Thyroid gland (tissue), 4 donors: ENCODE measurements around the gene TTBK1. TPM values are rescaled to one million over a fixed set of nuclear protein-coding genes. Genes with fewer than 3 reads are reported as not detected.

ENCODE experiments used
- DNase-seq, 2 donors: peaks; one replicate each; pipeline ENCODE4 v3.0.0-alpha.2; 2019
- H3K27ac ChIP-seq, 3 donors: fragments of 200-600 bp; sonication (generic); 1 replicate in 2 of 3; 2 replicates in 1 of 3; pipeline ENCODE4 v1.5.1; 2016 to 2019; ENCODE audit warnings: mild to moderate bottlenecking in 1 of 3, moderate library complexity in 1 of 3
- H3K27me3 ChIP-seq: fragments of 200-600 bp; sonication (generic); one replicate; pipeline ENCODE4 v1.5.1; 2019
- H3K36me3 ChIP-seq, 2 donors: fragments of 200-600 bp; sonication (generic); one replicate each; pipeline ENCODE4 v1.5.1; 2016 to 2019
- H3K4me1 ChIP-seq, 2 donors: fragments of 200-600 bp; sonication (generic); one replicate each; pipeline ENCODE4 v1.5.1; 2017 to 2019
- H3K4me3 ChIP-seq, 3 donors: fragments of 200-600 bp; sonication (generic); replicated peaks in 1 of 3; 1 replicate in 2 of 3; 2 replicates in 1 of 3; pipeline ENCODE4 v1.5.1; 2016; ENCODE audit warnings: mild to moderate bottlenecking in 1 of 3
- H3K9me3 ChIP-seq: fragments of 200-600 bp; sonication (generic); one replicate; pipeline ENCODE4 v1.5.1; 2017
- CTCF ChIP-seq, 6 experiments: fragments of 200-600 bp in 3 of 6; fragments of 450-650 bp in 3 of 6; sonication (generic) in 3 of 6; IDR thresholded peaks; one replicate each; pipeline ENCODE4 v1.5.1; 2016 to 2019; ENCODE audit warnings: antibody characterized with exemption in 6 of 6, mild to moderate bottlenecking in 2 of 6, inconsistent platforms in 1 of 6, moderate library complexity in 1 of 6
- POLR2A ChIP-seq, 2 donors: fragments of 450-650 bp; IDR thresholded peaks; one replicate each; pipeline ENCODE4 v1.6.1; 2017; ENCODE audit warnings: antibody characterized with exemption in 2 of 2, mild to moderate bottlenecking in 2 of 2, moderate library complexity in 1 of 2
- WGBS, 2 donors: methylation state at CpG; one replicate each; pipeline ENCODE4 v1.1.5; 2017; 5-methylcytosine and 5-hydroxymethylcytosine counted together
- intact Hi-C: fragments of 100-400 bp; cut with DNase I; formaldehyde crosslinking; loops from one replicate; pipeline ENCODE4 v1.15.1; 2023
- total RNA-seq, 4 donors: library from RNA; depleted of rRNA; stranded (reverse); fragments of >200 nt; gene quantifications; one replicate each; pipeline ENCODE4 v1.2.3, GENCODE V29; 2016

Gene TTBK1
- total RNA-seq, 4 donors from 2014 or later = 0.11 to 0.15 TPM; not detected in 2

GRCh38 chr6:43282636-43283513 lies 39.6 kb downstream of the TTBK1 start:
- no peaks in the 10 kb centered on the region for H3K9me3 ChIP-seq
- TF ChIP-seq POLR2A (IDR thresholded peaks at IDR 0.05) (no peak), CTCF (IDR thresholded peaks at IDR 0.05) (no peak)
- H3K27ac ChIP-seq = no peak overlapping the region
- H3K4me1 ChIP-seq = no peaks in the 10 kb centered on the region
- 77 to 84% methylated on average over 18 to 26 of the region's 32 CpGs for WGBS, 2 donors
- intact Hi-C loops = no loop called here
- no peaks in the 10 kb centered on the region for H3K36me3 ChIP-seq
- no peak overlapping the region for H3K4me3 ChIP-seq
- no peak for DNase-seq
- H3K27me3 ChIP-seq = no peaks in the 10 kb centered on the region

- TF ChIP-seq POLR2A (IDR thresholded peaks at IDR 0.05) (no peak), CTCF (IDR thresholded peaks at IDR 0.05) (no peak)
- no peak for DNase-seq
- Histone ChIP-seq H3K4me3 (no peak overlapping the region), H3K27me3 (no peaks in the 10 kb centered on the region), H3K36me3 (no peaks in the 10 kb centered on the region), H3K4me1 (no peaks in the 10 kb centered on the region), H3K9me3 (no peaks in the 10 kb centered on the region), H3K27ac (no peak overlapping the region)
- intact Hi-C loops = no loop called here
- 95 to 96% methylated on average over 4 to 17 of the region's 18 CpGs for WGBS, 2 donors
Measured at GRCh38 chr6:43283514-43283901, 40.2 kb downstream of the TTBK1 start.

GRCh38 chr6:43283905-43284304 lies 40.6 kb downstream of the TTBK1 start:
- DNase-seq = no peak
- no peak for TF ChIP-seq POLR2A (IDR thresholded peaks at IDR 0.05)
- TF ChIP-seq CTCF (IDR thresholded peaks at IDR 0.05) = no peak
- Histone ChIP-seq H3K4me1 (no peaks in the 10 kb centered on the region), H3K27ac (no peak overlapping the region), H3K27me3 (no peaks in the 10 kb centered on the region), H3K36me3 (no peaks in the 10 kb centered on the region), H3K4me3 (no peak overlapping the region), H3K9me3 (no peaks in the 10 kb centered on the region)
- WGBS, 2 donors = 89 to 91% methylated on average over 15 to 24 of the region's 27 CpGs
- intact Hi-C loops = no loop called here

- WGBS, 2 donors = 3 to 4% methylated on average over 19 to 35 of the region's 83 CpGs
- no peak overlapping the region for H3K4me3 ChIP-seq
- TF ChIP-seq POLR2A (IDR thresholded peaks at IDR 0.05) (no peak), CTCF (IDR thresholded peaks at IDR 0.05) (no peak)
- no peaks in the 10 kb centered on the region for H3K36me3 ChIP-seq
- no peaks in the 10 kb centered on the region for H3K27me3 ChIP-seq
- H3K9me3 ChIP-seq = no peaks in the 10 kb centered on the region
- no peaks in the 10 kb centered on the region for H3K4me1 ChIP-seq
- DNase-seq = no peak
- intact Hi-C loops = no loop called here
- no peak overlapping the region for H3K27ac ChIP-seq
Measured at GRCh38 chr6:43284991-43285781, 41.9 kb downstream of the TTBK1 start.

- WGBS, 2 donors = 72% methylated on average over 5 of the region's 5 CpGs; no CpG with 5 or more reads in 1 of the 2 donors
- Histone ChIP-seq H3K27me3 (no peaks in the 10 kb centered on the region), H3K4me3 (no peak overlapping the region), H3K36me3 (no peaks in the 10 kb centered on the region), H3K9me3 (no peaks in the 10 kb centered on the region), H3K27ac (no peak overlapping the region), H3K4me1 (no peaks in the 10 kb centered on the region)
- TF ChIP-seq POLR2A (IDR thresholded peaks at IDR 0.05) (no peak), CTCF (IDR thresholded peaks at IDR 0.05) (no peak)
- intact Hi-C loops = no loop called here
- no peak for DNase-seq
Measured at GRCh38 chr6:43285832-43286231, 42.6 kb downstream of the TTBK1 start.
